C4-2B (cell line): ENCODE data around the gene NFS1.

Experiments used
- ZFX ChIP-seq: fragments of 450-650 bp; IDR thresholded peaks from 2 replicates; pipeline ENCODE4 v1.6.1; 2017
- TF ChIP-seq, protein P1 (sequence below): fragments of 450-650 bp; conservative IDR thresholded peaks from 2 replicates; pipeline ENCODE4 v1.5.1; 2017; ENCODE audit warnings: mild to moderate bottlenecking

DNA sequence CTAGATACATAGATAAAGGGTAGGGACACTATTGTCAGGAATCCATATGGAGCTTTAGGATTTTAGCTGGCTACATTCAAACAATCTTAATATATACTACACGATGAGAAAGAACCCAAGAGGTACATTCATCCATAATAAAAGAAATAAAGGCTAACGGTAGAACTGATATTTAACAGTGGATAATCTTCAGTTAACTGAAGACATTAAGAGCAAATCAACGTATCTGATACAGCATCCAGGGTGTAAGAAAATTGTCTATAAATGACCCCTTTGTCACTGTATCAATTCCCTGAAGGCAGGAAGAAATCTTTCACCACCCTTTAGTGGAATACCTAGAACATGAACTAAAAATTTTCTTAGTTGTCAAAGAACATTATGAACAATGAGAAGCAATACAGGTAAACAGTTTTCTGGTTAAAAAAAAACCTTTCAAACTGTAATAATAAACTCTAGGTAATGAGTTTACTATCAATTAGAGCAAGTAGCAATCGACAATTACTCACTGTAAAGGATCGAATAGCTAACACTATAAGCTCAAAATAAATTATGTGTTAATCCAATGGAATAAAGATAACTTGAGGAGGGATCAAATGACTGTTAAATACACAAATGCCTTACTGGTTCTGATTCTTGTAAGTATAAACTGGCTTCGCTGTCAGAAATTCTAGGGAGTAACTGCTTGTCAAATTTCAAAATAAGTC, 11.9 kb upstream of the NFS1 start:
- TF ChIP-seq, protein P1, sequence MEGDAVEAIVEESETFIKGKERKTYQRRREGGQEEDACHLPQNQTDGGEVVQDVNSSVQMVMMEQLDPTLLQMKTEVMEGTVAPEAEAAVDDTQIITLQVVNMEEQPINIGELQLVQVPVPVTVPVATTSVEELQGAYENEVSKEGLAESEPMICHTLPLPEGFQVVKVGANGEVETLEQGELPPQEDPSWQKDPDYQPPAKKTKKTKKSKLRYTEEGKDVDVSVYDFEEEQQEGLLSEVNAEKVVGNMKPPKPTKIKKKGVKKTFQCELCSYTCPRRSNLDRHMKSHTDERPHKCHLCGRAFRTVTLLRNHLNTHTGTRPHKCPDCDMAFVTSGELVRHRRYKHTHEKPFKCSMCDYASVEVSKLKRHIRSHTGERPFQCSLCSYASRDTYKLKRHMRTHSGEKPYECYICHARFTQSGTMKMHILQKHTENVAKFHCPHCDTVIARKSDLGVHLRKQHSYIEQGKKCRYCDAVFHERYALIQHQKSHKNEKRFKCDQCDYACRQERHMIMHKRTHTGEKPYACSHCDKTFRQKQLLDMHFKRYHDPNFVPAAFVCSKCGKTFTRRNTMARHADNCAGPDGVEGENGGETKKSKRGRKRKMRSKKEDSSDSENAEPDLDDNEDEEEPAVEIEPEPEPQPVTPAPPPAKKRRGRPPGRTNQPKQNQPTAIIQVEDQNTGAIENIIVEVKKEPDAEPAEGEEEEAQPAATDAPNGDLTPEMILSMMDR, result no peak
- TF ChIP-seq ZFX, result no peak
